KOPT-K1 (cell line): Measurements from ENCODE around the gene SLC16A12.
"Not testable (repeated sequence)": the region's sequence is repeated elsewhere in the genome, so short reads cannot be mapped to it uniquely, and the experiment has no call there.

ENCODE experiments used
- H3K27ac ChIP-seq: fragments of 200-600 bp; sonication (generic); 2 replicates; pipeline ENCODE4 v1.5.1; 2016; ENCODE audit warnings: antibody characterized with exemption, mild to moderate bottlenecking, low read depth, low read length; ENCODE audit not compliant: poor library complexity, severe bottlenecking
- H3K36me3 ChIP-seq: fragments of 200-600 bp; sonication (generic); 2 replicates; pipeline ENCODE4 v1.5.1; 2017; ENCODE audit warnings: antibody characterized with exemption, mild to moderate bottlenecking, low read length, moderate library complexity; ENCODE audit not compliant: insufficient read depth
- H3K9me3 ChIP-seq: fragments of 200-600 bp; sonication (generic); 2 replicates; pipeline ENCODE4 v1.5.1; 2017; ENCODE audit warnings: antibody characterized with exemption, low read length, mild to moderate bottlenecking; ENCODE audit not compliant: insufficient read depth, poor library complexity, severe bottlenecking

Gene SLC16A12

DNA sequence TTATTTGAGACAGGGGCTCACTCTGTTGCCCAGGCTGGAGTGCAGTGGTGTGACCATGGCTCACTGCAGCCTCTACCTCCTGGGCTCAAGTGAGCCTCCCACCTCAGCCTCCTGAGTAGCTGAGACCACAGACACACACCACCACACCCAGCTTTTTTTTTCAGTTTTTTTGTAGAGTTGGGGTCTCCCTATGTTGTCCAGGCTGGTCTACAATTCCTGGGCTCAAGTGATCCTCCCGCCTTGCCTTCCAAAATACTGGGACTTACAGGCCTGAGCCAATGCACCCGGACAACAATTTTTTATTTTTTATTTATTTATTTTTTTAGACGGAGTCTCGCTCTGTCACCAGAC is 144.2 kb downstream of the SLC16A12 start:
- H3K9me3 ChIP-seq, H3K36me3 ChIP-seq, H3K27ac ChIP-seq: not testable (repeated sequence)

DNA sequence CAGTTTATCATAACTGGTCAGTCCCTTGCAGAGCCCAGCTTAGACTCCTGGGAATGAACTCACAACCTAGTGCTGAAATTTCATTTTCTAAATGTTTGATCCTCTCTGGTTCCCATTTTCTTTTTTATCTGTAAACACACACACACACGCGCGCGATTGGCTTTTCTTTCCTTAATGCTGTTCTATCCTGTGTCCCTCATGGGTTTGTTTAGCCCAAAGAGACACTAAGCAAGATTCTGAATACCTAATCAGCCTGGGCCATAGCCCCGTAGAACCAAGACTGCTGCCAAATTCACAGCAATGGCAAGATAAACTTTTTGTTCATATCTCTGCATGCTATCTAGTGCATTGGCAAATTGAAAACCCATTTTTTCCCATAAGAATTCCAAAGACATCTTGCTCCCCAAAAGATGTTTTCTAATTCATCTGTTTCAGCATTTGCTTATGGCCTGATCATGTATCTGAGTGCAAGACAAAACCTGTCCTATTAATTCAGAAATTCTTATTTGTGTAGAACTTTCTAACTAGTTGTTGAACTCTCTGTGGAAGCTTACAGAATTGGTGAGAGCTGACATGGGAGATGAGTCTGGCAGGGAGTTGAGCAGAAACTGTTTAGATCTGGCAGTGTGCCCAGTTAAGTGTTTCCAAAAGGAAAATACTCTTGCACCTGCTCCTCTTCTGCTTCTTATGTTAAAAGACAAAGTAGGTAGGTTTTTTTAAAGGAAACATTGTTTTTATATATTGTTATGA is 144.7 kb downstream of the SLC16A12 start:
- Histone ChIP-seq H3K27ac (no peak overlapping the region), H3K9me3 (no peaks in the 10 kb centered on the region), H3K36me3 (no peaks in the 10 kb centered on the region)

DNA sequence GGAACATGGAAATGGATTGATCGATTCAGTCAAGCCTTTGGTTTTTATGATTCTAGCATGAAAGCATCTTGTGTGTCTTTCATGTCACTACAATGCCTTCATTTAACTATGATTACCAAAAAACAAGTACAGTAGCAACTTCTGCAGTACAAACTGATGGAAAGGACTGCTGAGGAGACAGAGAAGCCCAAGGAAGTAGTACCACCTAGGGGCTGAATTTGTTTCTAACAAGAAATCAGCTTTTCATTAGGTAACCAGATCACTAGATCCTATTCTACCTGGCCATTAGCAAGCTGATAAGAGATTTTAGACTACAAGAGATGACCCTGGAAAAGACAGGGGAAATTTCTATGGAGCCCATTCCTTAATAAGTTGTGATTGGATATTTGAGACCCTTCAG is 146.1 kb downstream of the SLC16A12 start:
- no peak overlapping the region for H3K27ac ChIP-seq
- no peaks in the 10 kb centered on the region for H3K36me3 ChIP-seq
- no peaks in the 10 kb centered on the region for H3K9me3 ChIP-seq

DNA sequence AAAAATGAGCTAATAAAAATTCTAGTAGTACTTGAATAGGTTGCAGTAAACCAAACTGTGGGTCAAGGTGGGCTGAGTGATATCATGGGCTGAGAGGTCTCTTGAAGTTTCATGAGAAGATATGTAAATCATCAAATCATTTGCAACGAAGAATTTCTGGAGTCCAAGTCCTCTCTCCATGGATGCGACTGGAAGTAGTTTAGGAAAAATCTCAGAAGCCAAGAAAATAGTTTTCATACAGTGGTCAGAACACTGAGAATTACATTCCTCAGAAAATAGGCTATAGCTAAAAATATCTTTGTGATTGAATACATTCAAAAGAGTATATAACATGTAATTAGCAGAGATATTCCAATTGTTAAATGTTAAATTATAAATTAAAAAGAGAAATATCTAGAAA is 146.6 kb downstream of the SLC16A12 start:
- Histone ChIP-seq H3K27ac (no peak overlapping the region), H3K36me3 (no peaks in the 10 kb centered on the region), H3K9me3 (no peaks in the 10 kb centered on the region)

DNA sequence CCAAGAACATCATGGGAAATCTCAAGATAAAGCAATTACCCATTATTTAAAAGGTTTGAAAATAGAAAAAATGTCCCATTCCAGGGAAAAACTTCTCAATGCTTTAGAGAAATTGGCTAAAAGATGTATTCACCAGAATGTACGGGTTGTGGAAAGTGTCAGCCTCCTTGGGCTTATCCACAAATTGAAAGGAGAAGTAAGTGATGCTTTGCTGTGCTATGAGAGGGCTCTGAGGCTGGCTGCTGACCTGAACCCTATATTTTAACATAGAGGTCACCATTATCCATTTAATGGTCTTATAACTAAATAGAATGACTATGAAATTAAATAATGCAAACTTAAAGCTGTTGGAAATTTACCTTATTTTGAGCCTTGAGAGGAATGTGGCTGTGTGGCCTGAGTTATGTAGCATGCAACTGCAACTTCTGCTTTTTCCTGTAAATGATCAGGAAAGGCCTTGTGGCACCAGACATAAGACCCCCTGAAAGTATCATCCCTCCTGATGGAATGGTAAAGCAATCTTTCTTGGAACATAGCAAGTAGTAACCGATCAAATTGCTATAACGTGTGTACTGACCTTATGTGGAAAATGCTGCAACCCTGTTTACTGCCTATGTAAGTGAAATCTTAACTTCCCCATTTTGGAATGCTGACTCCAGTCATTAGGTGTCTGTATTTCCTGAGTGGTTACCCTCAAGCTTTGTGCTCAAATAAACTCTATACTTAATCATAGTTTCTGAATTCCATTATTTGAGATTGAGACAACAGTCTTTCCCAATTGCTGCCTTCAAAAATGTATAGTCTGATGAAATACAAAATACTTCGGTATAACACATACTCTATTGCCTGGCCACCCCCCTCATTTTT is 150.7 kb downstream of the SLC16A12 start:
- Histone ChIP-seq H3K27ac (no peak overlapping the region), H3K36me3 (no peaks in the 10 kb centered on the region), H3K9me3 (no peaks in the 10 kb centered on the region)

DNA sequence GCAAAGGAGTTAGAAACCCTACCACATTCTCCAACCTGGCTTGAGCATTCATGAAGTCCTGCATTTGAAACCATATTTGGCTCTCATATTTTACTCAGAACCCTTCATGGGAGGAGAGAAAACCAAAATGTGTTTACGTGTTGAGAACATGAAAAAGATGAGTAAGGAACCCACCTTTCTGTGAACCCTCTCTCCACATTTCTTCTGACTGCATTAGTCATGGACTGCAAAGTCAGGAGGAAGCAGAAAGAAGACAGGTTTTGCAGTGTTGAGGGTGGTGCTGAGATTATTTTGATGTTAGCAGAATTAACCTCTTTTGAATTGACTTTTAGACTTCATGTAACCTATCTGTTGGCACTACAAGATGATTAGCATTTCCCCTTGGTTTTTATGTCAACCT is 152.6 kb downstream of the SLC16A12 start:
- Histone ChIP-seq H3K9me3 (no peaks in the 10 kb centered on the region), H3K27ac (no peak overlapping the region), H3K36me3 (no peaks in the 10 kb centered on the region)
